HCT116 (cell line): Measurements from ENCODE around the gene FNBP1L. TPM values are rescaled to one million over a fixed set of nuclear protein-coding genes. Genes with fewer than 3 reads are reported as not detected.

Experiments used
- ATAC-seq: fragments of 200-7000 bp; cut with Tn5 transposase; 2 replicates; pipeline ENCODE4 v1.9.1; 2020; ENCODE audit warnings: mild to moderate bottlenecking, moderate library complexity
- BruUV-seq: library from RNA; stranded (reverse); fragments of 400-500 nt; replicated peaks from 2 replicates; lab custom pipeline; 2021; lab: Mats Ljungman, UMichigan
- CTCF ChIA-PET: fragments of 300-600 bp; sonication (Branson Sonifier 250); formaldehyde crosslinking; loops from one replicate; lab custom pipeline; 2021; ENCODE audit warnings: antibody characterized with exemption; lab: Charles Lee
- POLR2A ChIA-PET: fragments of 300-600, 350-600 bp; sonication (Branson Sonifier 250); formaldehyde crosslinking; loops from one replicate; lab custom pipeline; 2021; ENCODE audit warnings: antibody characterized with exemption; lab: Charles Lee
- RAD21 ChIA-PET, 2 experiments: fragments of 300-600 bp; sonication (Branson Sonifier 250); formaldehyde crosslinking; loops; one replicate each; lab custom pipeline; 2023; ENCODE audit warnings: low total read pairs in 2 of 2; ENCODE audit not compliant: uncharacterized antibody in 2 of 2, unreplicated experiment in 2 of 2, low non-redundant PET in 1 of 2; lab: Charles Lee
- DNase-seq: peaks from one replicate; pipeline ENCODE4 v3.0.0-alpha.2; 2010; ENCODE audit warnings: low read depth, low spot score
- H2AFZ ChIP-seq: fragments of 200-600 bp; shearing (Covaris generic), sonication (generic); 2 replicates; pipeline ENCODE4 v1.6.1; 2017; ENCODE audit warnings: low read depth, mixed run types, mixed read lengths, antibody characterized with exemption, low read length; ENCODE audit not compliant: poor library complexity, severe bottlenecking
- H3K27ac ChIP-seq: 2 replicates; pipeline ENCODE4 v1.5.1; 2012; ENCODE audit warnings: low read depth, low read length
- H3K27me3 ChIP-seq: fragments of 200-600 bp; sonication (generic); 2 replicates; pipeline ENCODE4 v1.6.1; 2016; ENCODE audit warnings: mixed run types, low read length, mixed read lengths; ENCODE audit not compliant: insufficient read depth
- H3K36me3 ChIP-seq, 2 experiments: fragments of 200-500 bp in 1 of 2; fragments of 200-600 bp in 1 of 2; sonication (Bioruptor generic) in 1 of 2; sonication (generic) in 1 of 2; 2 replicates each; pipeline versions ENCODE4 v1.5.1 to v1.6.1; 2014 to 2016; ENCODE audit warnings: low read length in 2 of 2, inconsistent platforms in 1 of 2, mixed read lengths in 1 of 2, mixed run types in 1 of 2; ENCODE audit not compliant: insufficient read depth in 2 of 2, control insufficient read depth in 1 of 2
- H3K4me1 ChIP-seq, 2 experiments: fragments of 200-600 bp in 1 of 2; sonication (generic) in 1 of 2; 2 replicates each; pipeline versions ENCODE4 v1.5.1 to v1.6.1; 2012 to 2017; ENCODE audit warnings: low read length in 2 of 2, inconsistent platforms in 1 of 2, mild to moderate bottlenecking in 1 of 2, mixed read lengths in 1 of 2, mixed run types in 1 of 2, moderate library complexity in 1 of 2; ENCODE audit not compliant: insufficient read depth in 2 of 2, control insufficient read depth in 1 of 2
- H3K4me2 ChIP-seq: fragments of 200-600 bp; sonication (generic); 2 replicates; pipeline ENCODE4 v1.6.1; 2017; ENCODE audit warnings: mixed run types, low read length, mixed read lengths
- H3K4me3 ChIP-seq, 2 experiments: fragments of 200-600 bp in 1 of 2; sonication (generic) in 1 of 2; replicated peaks in 1 of 2; 2 replicates each; pipeline ENCODE4 v1.5.1; 2011 to 2016; ENCODE audit warnings: low read length in 2 of 2, control low read depth in 1 of 2, low read depth in 1 of 2, mild to moderate bottlenecking in 1 of 2, mixed read lengths in 1 of 2, mixed run types in 1 of 2
- H3K79me2 ChIP-seq: fragments of 200-600 bp; sonication (generic); 2 replicates; pipeline ENCODE4 v1.6.1; 2017; ENCODE audit warnings: mild to moderate bottlenecking, mixed run types, low read length, moderate library complexity, mixed read lengths; ENCODE audit not compliant: insufficient read depth
- H3K9ac ChIP-seq: fragments of 200-600 bp; sonication (generic); 2 replicates; pipeline ENCODE4 v1.6.1; 2016; ENCODE audit warnings: low read length, mixed read lengths
- H3K9me2 ChIP-seq: fragments of 200-600 bp; sonication (generic), shearing (Covaris generic); 2 replicates; pipeline ENCODE4 v1.6.1; 2017; ENCODE audit warnings: mixed run types, mild to moderate bottlenecking, moderate library complexity; ENCODE audit not compliant: insufficient read depth
- H3K9me3 ChIP-seq, 2 experiments: fragments of 200-500 bp in 1 of 2; fragments of 200-600 bp in 1 of 2; sonication (Bioruptor generic) in 1 of 2; sonication (generic) in 1 of 2; 2 replicates each; pipeline ENCODE4 v1.6.1; 2014 to 2017; ENCODE audit warnings: low read length in 2 of 2, mixed read lengths in 2 of 2, inconsistent platforms in 1 of 2, low read depth in 1 of 2, mild to moderate bottlenecking in 1 of 2, mixed run types in 1 of 2, moderate library complexity in 1 of 2; ENCODE audit not compliant: control insufficient read depth in 1 of 2, insufficient read depth in 1 of 2
- H4K20me1 ChIP-seq: fragments of 200-600 bp; sonication (generic), shearing (Covaris generic); 2 replicates; pipeline ENCODE4 v1.6.1; 2017; ENCODE audit warnings: mixed run types, mild to moderate bottlenecking, moderate library complexity; ENCODE audit not compliant: insufficient read depth
- SP1 ChIP-seq: IDR thresholded peaks from 2 replicates; pipeline ENCODE4 v1.6.1; 2012; ENCODE audit warnings: low read depth
- TCF7L2 ChIP-seq: IDR thresholded peaks from 2 replicates; pipeline ENCODE4 v1.7.0; 2011; ENCODE audit warnings: borderline replicate concordance, inconsistent platforms; ENCODE audit not compliant: insufficient read depth, insufficient read length; ENCODE audit errors: extremely low read depth
- YY1 ChIP-seq: IDR thresholded peaks from 2 replicates; pipeline ENCODE4 v1.6.1; 2011; ENCODE audit warnings: low read length, low read depth, moderate library complexity, mild to moderate bottlenecking; ENCODE audit not compliant: insufficient replicate concordance; ENCODE audit errors: extremely low read depth
- ZFX ChIP-seq: fragments of 450-650 bp; IDR thresholded peaks from 2 replicates; pipeline ENCODE4 v1.6.1; 2017
- intact Hi-C: fragments of 100-400 bp; cut with micrococcal nuclease; formaldehyde crosslinking; loops from 2 replicates; pipeline ENCODE4 v1.10.0; 2022
- total RNA-seq: library from RNA; stranded (reverse); gene quantifications from one replicate; pipeline ENCODE4 v1.2.1, GENCODE V29; 2021; ENCODE audit not compliant: unreplicated experiment
- TF ChIP-seq, protein P1 (sequence below): IDR thresholded peaks from 2 replicates; pipeline ENCODE4 v1.6.1; 2011; ENCODE audit warnings: mild to moderate bottlenecking, low read length, moderate library complexity; ENCODE audit not compliant: insufficient replicate concordance; ENCODE audit errors: extremely low read depth
- TF ChIP-seq, protein P2 (sequence below): IDR thresholded peaks from 2 replicates; pipeline ENCODE4 v1.6.1; 2012
- TF ChIP-seq, protein P3 (sequence below): IDR thresholded peaks from 2 replicates; pipeline ENCODE4 v1.6.1; 2012

FNBP1L gene
- total RNA-seq, 1 experiment from 2014 or later = 26.1 TPM

DNA sequence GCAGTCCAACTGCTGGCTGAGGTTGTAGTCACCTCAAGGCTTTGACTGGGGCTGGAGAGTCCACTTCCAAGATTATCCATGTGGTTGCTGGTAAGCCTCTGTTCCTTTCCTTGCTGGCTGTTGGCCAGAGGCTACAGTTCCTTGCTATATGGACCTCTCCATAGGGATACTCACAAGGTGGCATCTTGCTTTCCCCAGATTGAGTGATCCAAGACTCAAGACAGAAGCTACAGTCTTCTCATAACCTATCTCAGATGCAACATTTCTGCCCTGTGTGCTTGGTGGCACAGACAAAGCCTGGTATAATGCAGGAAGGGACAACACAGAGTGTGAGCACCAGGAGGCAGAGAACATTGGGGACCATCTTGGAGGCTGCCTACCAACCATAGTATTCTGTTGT lies 111.8 kb downstream of the FNBP1L start:
- ChIA-PET CTCF (interaction anchor here (0.9 kb wide), 1 partner anchor 255 kb away, joined by 3 read pairs; no protein-coding TSS in a partner anchor), RAD21 (no interaction called here), POLR2A (no interaction called here)
- no peak overlapping the region for H3K4me2 ChIP-seq
- H3K9me3 ChIP-seq = no peaks in the 10 kb centered on the region
- peaks cover 2 to 33% of the 10 kb centered on the region in 2 experiments; a peak in 1 of 4 replicates for H3K36me3 ChIP-seq
- TF ChIP-seq, protein P1, sequence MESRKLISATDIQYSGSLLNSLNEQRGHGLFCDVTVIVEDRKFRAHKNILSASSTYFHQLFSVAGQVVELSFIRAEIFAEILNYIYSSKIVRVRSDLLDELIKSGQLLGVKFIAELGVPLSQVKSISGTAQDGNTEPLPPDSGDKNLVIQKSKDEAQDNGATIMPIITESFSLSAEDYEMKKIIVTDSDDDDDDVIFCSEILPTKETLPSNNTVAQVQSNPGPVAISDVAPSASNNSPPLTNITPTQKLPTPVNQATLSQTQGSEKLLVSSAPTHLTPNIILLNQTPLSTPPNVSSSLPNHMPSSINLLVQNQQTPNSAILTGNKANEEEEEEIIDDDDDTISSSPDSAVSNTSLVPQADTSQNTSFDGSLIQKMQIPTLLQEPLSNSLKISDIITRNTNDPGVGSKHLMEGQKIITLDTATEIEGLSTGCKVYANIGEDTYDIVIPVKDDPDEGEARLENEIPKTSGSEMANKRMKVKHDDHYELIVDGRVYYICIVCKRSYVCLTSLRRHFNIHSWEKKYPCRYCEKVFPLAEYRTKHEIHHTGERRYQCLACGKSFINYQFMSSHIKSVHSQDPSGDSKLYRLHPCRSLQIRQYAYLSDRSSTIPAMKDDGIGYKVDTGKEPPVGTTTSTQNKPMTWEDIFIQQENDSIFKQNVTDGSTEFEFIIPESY = no peak
- TF ChIP-seq, protein P2, sequence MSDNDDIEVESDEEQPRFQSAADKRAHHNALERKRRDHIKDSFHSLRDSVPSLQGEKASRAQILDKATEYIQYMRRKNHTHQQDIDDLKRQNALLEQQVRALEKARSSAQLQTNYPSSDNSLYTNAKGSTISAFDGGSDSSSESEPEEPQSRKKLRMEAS = no peak
- TF ChIP-seq YY1 = no peak
- TF ChIP-seq SP1 = no peak
- no peak for TF ChIP-seq ZFX
- TF ChIP-seq, protein P3, sequence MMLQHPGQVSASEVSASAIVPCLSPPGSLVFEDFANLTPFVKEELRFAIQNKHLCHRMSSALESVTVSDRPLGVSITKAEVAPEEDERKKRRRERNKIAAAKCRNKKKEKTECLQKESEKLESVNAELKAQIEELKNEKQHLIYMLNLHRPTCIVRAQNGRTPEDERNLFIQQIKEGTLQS = no peak
- no peak for TF ChIP-seq TCF7L2
- H3K79me2 ChIP-seq = no peaks in the 10 kb centered on the region
- no peak overlapping the region for H3K4me3 ChIP-seq
- H3K9ac ChIP-seq = no peak overlapping the region
- no peak overlapping the region for H3K27ac ChIP-seq
- peaks cover 6% of the 10 kb centered on the region; the same call in 1 of the 2 replicates for H4K20me1 ChIP-seq
- ATAC-seq = no peak
- intact Hi-C loops = no loop called here
- no peaks in the 10 kb centered on the region for H3K27me3 ChIP-seq
- DNase-seq = no peak
- no peaks in the 10 kb centered on the region for H3K4me1 ChIP-seq
- no peaks in the 10 kb centered on the region for H3K9me2 ChIP-seq
- no peak overlapping the region for H2AFZ ChIP-seq
- BruUV-seq = no TSS peak
